D721Med (cell line): ENCODE data around the gene TSPAN32.

Experiments
- DNase-seq: peaks from one replicate; pipeline ENCODE4 v3.0.0; 2011; ENCODE audit warnings: low spot score; ENCODE audit not compliant: insufficient read length
- FAIRE-seq: peaks from 2 replicates; lab custom pipeline; 2011; peaks lifted over from hg19 to GRCh38; lab: Jason Lieb, UNC
- CTCF ChIP-seq: IDR thresholded peaks from 2 replicates; pipeline ENCODE4 v1.5.1; 2012; ENCODE audit warnings: mild to moderate bottlenecking, control low read depth; ENCODE audit not compliant: insufficient read depth; ENCODE audit errors: missing control alignments

The TSPAN32 gene

GRCh38 chr11:2301631-2302305 lies at the start of gene TSPAN32, which contains the start of gene C11orf21:
Gene TSPAN32, plus strand, starts transcription at chr11:2302013. Its CDS starts 137 bp downstream, at chr11:2302150.
Gene C11orf21, minus strand, starts transcription at chr11:2301918. Its CDS starts 110 bp downstream, at chr11:2301808.
- FAIRE-seq (no peak), DNase-seq (no peak)
- TF ChIP-seq CTCF: no peak

GRCh38 chr11:2252018-2252417 lies 49.8 kb upstream of the TSPAN32 start:
- no peak for DNase-seq
- TF ChIP-seq CTCF: no peak
- FAIRE-seq: no peak

- DNase-seq: no peak
- TF ChIP-seq CTCF: no peak
- FAIRE-seq: no peak
Measured at GRCh38 chr11:2256293-2256913, 45.4 kb upstream of the TSPAN32 start.

- DNase-seq: no peak
- FAIRE-seq: no peak
- no peak for TF ChIP-seq CTCF
Measured at GRCh38 chr11:2256951-2257700, 44.7 kb upstream of the TSPAN32 start.

- no peak for FAIRE-seq
- no peak for DNase-seq
- no peak for TF ChIP-seq CTCF
Measured at GRCh38 chr11:2258501-2259465, 43.0 kb upstream of the TSPAN32 start.

GRCh38 chr11:2259466-2259830 lies 42.4 kb upstream of the TSPAN32 start:
- no peak for FAIRE-seq
- no peak for TF ChIP-seq CTCF

More at GRCh38 chr11:2259466-2259830, 42.4 kb upstream of the TSPAN32 start:
- DNase-seq: no peak
